K562 (cell line): ENCODE results near the gene RNPEPL1. TPM values are rescaled to one million over a fixed set of nuclear protein-coding genes. Genes with fewer than 3 reads are reported as not detected.
A peak's percentile ranks its signal among the peaks of the same experiment; 100 is the strongest.

Experiments used
- ARHGAP35 ChIP-seq: fragments of 450-650 bp; IDR thresholded peaks from 2 replicates; pipeline ENCODE4 v1.6.1; 2018; ENCODE audit not compliant: partially characterized antibody
- BRCA1 ChIP-seq, 2 experiments: fragments of 450-650 bp in 1 of 2; sonication (generic) in 1 of 2; formaldehyde crosslinking in 1 of 2; IDR thresholded peaks; 2 replicates each; pipeline versions ENCODE4 v1.5.0 to v1.6.1; 2017 to 2020; ENCODE audit warnings: mild to moderate bottlenecking in 1 of 2, missing genetic modification reagents in 1 of 2
- CHD2 ChIP-seq: IDR thresholded peaks from 2 replicates; pipeline ENCODE4 v1.6.1; 2011; ENCODE audit warnings: low read depth, low read length
- CREM ChIP-seq: IDR thresholded peaks from 2 replicates; pipeline ENCODE4 v1.6.1; 2014; ENCODE audit warnings: antibody characterized with exemption, low read depth
- CTCF ChIP-seq, 3 experiments: IDR thresholded peaks in 2 of 3; conservative IDR thresholded peaks in 1 of 3; 2 replicates each; pipeline ENCODE4 v1.5.1; 2011 to 2012; ENCODE audit warnings: low read length in 3 of 3, mild to moderate bottlenecking in 3 of 3, control low read depth in 2 of 3, improper control_type of control experiment in 1 of 3, inconsistent platforms in 1 of 3, low read depth in 1 of 3, mixed read lengths in 1 of 3, moderate library complexity in 1 of 3; ENCODE audit not compliant: insufficient read depth in 2 of 3
- CTCFL ChIP-seq: IDR thresholded peaks from 2 replicates; pipeline ENCODE4 v1.6.1; 2011; ENCODE audit warnings: borderline replicate concordance, low read depth, mild to moderate bottlenecking, moderate library complexity, low read length; ENCODE audit not compliant: insufficient read depth, poor library complexity, severe bottlenecking
- ELK3 ChIP-seq: fragments of 450-650 bp; formaldehyde crosslinking; IDR thresholded peaks from 2 replicates; pipeline ENCODE4 v1.4.0; 2020; ENCODE audit warnings: mild to moderate bottlenecking
- MAX ChIP-seq: sonication (generic); formaldehyde crosslinking; IDR thresholded peaks from 2 replicates; pipeline ENCODE4 v1.9.0; 2022; ENCODE audit warnings: mild to moderate bottlenecking, missing genetic modification reagents
- RREB1 ChIP-seq: fragments of 250-450 bp; sonication (Bioruptor Pico); IDR thresholded peaks from 2 replicates; pipeline ENCODE4 v1.4.0; 2020
- ZBTB49 ChIP-seq: sonication (generic); formaldehyde crosslinking; IDR thresholded peaks from 2 replicates; pipeline ENCODE4 v1.8.0; 2022; ENCODE audit warnings: missing genetic modification reagents, mild to moderate bottlenecking, borderline replicate concordance
- polyA plus RNA-seq, 8 experiments: library from polyadenylated mRNA; depleted of rRNA in 4 of 8; stranded (reverse) in 5 of 8; unstranded in 3 of 8; fragments of >200 nt; fragmentation: Nextera tagmentation in 2 of 8; fragmentation: Illumina TruSeq in 1 of 8; extraction: Ambion mirVana in 2 of 8; extraction: Trizol in 1 of 8; gene quantifications; 2 replicates each; pipeline versions ENCODE4 v1.2.1 to v1.2.3, GENCODE V29; 2011 to 2014; ENCODE audit warnings: inconsistent platforms in 1 of 8, missing spikeins in 1 of 8
- total RNA-seq, 7 experiments: library from RNA; depleted of rRNA in 6 of 7; stranded (reverse); fragments of >200 nt in 6 of 7; fragmentation: Illumina TruSeq in 2 of 7; extraction: Trizol in 2 of 7; gene quantifications; 2 replicates each; pipeline versions ENCODE4 v1.2.1 to v1.2.3, GENCODE V29; 2011 to 2021; ENCODE audit warnings: low replicate concordance in 1 of 7

Gene RNPEPL1
- total and polyA plus RNA-seq, 9 of the 15 experiments (the other 6 are each of a cell fraction or from before 2014, with no cell fraction given): 0.07 to 38.7 (median 5.6) TPM

GRCh38 chr2:240566203-240567136 is 1.8 kb upstream of the RNPEPL1 start (continued):
- TF ChIP-seq RREB1 (CRISPR knock-in tag) (no peak), ARHGAP35 (no peak), ZBTB49 (no peak), CTCF (IDR thresholded peaks at IDR 0.05 in 2 of 3, conservative IDR thresholded peaks at IDR 0.05 in 1 of 3; ENCODE audit: insufficient read depth in 2 of 3, low read depth in 1 of 3, low read length in 3 of 3) (peak; percentile 47 to 66 (median 51); a peak in 5 of 6 replicates), CREM (peak; percentile 54), ELK3 (CRISPR knock-in tag) (no peak), CTCFL (peak; percentile 93), BRCA1 (IDR thresholded peaks at IDR 0.05) (no peak), BRCA1 (CRISPR knock-in tag; IDR thresholded peaks at IDR 0.05) (no peak), CHD2 (no peak), MAX (CRISPR knock-in tag) (no peak)
